GM10266 (cell line): Measurements from ENCODE around the gene ILK.

ENCODE experiments used
- DNase-seq: peaks from one replicate; pipeline ENCODE4 v3.0.0; 2012; ENCODE audit errors: extremely low spot score
- TF ChIP-seq, protein P1 (sequence below): IDR thresholded peaks from 2 replicates; pipeline ENCODE4 v1.5.1; 2012; ENCODE audit warnings: mild to moderate bottlenecking, low read depth; ENCODE audit not compliant: control insufficient read depth, insufficient read depth; ENCODE audit errors: missing control alignments

Gene ILK

DNA sequence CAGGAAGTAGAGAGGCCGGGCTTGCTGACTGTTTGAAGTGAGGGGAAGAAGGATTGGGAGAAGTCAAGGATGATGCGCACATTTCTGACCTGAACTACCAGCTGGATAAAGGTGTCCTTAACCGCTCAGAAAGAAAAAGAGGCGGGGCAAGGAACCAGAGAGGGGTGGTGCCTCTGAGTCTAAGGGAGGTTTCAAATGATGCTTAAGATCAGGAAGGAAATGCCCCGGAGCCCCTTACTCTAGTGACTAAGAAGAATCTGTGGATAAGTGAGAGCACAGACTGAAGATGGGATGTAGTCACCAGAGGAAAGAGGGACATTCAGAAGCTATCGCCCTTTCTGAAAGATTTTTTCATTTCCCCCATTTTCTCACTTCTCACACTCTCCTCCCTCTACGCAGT, 39.4 kb downstream of the ILK start:
- DNase-seq = no peak
- TF ChIP-seq, protein P1, sequence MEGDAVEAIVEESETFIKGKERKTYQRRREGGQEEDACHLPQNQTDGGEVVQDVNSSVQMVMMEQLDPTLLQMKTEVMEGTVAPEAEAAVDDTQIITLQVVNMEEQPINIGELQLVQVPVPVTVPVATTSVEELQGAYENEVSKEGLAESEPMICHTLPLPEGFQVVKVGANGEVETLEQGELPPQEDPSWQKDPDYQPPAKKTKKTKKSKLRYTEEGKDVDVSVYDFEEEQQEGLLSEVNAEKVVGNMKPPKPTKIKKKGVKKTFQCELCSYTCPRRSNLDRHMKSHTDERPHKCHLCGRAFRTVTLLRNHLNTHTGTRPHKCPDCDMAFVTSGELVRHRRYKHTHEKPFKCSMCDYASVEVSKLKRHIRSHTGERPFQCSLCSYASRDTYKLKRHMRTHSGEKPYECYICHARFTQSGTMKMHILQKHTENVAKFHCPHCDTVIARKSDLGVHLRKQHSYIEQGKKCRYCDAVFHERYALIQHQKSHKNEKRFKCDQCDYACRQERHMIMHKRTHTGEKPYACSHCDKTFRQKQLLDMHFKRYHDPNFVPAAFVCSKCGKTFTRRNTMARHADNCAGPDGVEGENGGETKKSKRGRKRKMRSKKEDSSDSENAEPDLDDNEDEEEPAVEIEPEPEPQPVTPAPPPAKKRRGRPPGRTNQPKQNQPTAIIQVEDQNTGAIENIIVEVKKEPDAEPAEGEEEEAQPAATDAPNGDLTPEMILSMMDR = no peak

DNA sequence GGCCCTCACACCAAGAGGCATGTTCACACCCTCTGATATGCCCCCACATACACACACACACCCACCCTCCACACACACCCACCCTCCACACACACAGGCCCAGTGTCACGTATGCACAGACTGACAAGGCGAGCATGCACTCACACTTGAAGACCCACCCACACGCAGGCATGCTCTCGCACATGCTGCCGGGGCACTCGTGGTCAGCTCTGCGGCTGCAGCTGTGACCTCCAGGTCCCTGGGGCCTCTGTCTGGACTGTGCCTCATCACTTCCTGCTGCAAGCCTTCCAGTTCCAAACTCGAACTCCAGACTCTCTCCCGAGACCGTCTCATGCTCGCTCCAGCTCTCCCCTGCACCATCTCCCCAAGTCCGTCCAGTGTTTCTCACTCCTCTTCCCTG, 42.5 kb downstream of the ILK start:
- DNase-seq = no peak
- TF ChIP-seq, protein P1 = no peak

DNA sequence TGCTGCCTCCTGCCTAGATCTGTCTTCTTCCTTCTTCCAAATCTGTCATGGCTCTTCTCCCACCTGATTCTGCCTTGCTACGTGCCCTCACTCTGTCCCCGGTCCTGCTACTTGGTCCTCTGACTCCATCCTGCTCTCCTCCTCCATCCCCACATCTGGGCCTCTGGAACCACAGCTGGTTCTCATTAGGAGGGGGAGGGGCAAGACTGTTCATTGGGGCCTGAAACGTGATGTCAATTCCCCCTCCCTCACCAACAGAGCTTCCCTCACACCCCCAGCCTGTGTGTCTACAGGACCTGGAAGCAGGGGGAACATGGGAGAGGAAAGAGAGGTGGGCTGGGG, 43.0 kb downstream of the ILK start:
- no peak for DNase-seq
- TF ChIP-seq, protein P1 = no peak

DNA sequence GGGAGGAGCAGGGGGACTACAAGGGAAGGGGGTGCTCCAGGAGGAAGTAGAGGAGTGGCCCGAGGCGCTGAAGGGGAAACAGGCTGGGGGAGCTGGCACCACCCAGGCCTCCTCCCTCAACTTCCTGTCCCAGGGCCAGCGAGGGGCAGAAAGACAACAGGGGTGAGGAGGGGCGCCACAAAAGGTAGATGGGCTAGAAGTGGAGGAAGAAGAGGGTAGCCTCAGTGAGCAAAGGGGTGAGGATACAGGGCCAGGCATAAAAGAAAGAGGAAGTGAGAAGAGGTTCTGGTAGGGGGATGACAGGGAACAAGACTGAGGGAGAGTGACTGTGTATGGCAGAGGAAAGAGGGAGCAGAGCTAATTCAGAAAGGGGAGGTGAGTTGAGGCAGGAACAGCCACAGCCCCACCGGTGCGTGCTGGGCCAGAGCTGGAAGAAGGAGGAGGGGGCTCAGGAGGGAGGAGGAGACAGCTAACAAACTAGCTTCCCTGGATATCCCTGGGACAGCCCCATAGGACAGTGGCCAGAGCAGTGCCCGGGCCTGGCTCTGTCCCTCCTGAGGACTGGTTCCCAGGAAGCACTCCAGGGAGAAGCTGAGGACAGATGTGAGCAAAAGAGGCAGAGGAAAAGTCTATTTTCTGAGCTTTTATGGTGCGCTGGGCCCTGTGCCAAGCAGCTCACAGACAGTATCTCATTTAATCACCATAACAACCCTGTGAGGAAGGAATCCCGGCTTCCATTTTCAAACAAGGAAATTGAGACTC, 43.5 kb downstream of the ILK start:
- TF ChIP-seq, protein P1 = no peak
- DNase-seq = peak; percentile 77

DNA sequence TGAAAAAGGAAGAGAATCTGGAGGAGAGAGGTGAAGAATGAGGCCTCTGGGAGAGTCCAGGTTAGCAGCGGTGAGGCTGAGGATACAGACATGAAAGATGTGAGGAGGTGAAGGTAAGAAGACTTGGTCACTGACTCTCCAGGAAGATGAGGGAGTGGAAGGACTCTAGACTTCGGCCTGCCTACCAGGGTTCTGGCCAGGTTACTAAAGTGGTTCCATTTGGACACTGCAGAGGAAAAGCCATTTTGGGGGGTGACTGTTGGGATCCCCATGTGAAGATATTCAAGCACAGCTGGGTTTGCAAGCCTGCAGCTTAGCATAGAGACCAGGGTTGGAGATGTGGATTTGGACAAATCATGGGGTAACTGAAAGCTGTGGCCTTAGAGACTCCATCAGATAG, 44.3 kb downstream of the ILK start:
- DNase-seq = no peak
- TF ChIP-seq, protein P1 = no peak

DNA sequence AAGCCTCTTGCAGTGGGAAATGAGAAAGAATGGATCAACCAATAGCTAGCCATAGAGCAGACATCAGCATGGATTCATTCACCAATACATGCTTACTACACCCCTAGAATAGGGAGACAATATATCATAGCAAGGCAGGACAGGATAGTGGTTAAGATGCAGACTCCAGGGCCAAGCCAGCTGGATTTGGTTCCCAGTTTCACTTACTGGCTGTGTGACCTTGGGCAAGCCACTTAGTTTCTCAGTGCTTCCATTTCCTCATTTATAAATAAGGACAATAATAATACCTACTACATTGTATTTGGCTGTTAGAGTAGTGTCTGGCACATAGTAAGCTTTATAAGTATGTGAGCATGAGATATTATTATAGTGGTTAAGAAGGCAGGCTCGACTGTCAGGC, 44.9 kb downstream of the ILK start:
- TF ChIP-seq, protein P1 = no peak
- no peak for DNase-seq

DNA sequence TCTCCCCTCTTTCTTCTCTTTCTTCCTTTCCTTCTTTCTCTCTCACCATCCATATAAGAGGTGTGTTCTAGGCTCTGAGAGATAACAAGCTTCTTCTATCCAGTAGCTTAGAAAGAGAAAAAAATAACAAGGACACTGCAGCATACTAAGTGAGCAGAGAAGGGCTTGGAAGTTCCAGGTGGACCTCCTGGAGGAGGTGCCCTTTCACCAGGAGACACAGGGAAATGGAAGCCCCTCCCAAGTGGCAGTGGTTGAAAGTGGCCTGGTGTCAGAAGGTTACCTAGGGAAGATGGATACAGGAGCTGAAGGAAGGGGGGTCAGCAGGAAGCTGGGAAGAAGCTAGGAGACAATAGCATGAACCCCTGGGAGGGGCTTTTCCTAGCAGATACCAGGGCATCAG, 46.5 kb downstream of the ILK start:
- TF ChIP-seq, protein P1 = no peak
- DNase-seq = no peak
